GM12874 (cell line): ENCODE measurements around the gene GEMIN4.

Experiments
- TF ChIP-seq, protein P1 (sequence below): IDR thresholded peaks from 2 replicates; pipeline ENCODE4 v1.5.1; 2011; ENCODE audit warnings: low read depth, mild to moderate bottlenecking, control low read depth, low read length, moderate library complexity; ENCODE audit not compliant: insufficient read depth

The GEMIN4 gene

DNA sequence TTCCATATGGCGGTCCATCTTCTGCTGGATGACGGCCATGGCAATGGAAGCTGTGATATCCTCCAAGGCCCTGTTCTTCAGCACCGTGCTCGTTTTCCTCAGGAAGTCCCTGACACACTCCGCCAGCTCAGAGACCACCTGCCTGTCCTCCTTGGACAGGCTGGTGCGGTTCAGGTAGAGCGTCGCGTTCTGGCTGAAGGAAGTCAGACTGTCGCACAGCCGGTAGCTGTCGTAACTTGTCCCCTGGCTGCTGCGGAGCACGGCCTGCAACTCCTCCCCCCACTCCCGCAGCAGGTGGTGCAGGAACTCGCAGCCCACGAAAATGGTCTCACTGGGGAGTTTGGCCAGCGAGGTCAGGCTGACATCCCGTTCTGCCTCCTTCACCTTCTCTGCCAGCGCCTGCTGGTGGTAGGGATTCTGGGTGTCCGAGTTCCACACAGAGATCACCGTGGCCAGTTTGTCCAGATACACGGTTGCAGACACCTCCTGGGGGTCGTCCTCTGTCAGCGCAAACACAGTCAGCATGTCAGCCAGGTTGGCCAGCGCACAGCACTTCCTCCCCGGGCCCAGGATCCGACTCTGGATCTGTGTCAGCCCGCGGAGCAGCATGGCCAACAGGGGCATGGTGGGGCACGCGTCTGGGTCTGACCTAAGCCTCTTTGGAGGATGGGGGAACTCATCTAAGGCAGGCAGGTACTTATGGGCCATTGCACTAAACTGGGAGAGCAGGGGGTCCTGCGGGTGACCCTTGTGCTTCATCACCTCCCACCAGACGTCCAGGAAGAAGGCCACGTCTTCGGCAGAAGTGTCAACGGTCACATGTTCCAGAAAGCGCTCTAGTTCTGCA, 5.1 kb downstream of the GEMIN4 start:
- TF ChIP-seq, protein P1, sequence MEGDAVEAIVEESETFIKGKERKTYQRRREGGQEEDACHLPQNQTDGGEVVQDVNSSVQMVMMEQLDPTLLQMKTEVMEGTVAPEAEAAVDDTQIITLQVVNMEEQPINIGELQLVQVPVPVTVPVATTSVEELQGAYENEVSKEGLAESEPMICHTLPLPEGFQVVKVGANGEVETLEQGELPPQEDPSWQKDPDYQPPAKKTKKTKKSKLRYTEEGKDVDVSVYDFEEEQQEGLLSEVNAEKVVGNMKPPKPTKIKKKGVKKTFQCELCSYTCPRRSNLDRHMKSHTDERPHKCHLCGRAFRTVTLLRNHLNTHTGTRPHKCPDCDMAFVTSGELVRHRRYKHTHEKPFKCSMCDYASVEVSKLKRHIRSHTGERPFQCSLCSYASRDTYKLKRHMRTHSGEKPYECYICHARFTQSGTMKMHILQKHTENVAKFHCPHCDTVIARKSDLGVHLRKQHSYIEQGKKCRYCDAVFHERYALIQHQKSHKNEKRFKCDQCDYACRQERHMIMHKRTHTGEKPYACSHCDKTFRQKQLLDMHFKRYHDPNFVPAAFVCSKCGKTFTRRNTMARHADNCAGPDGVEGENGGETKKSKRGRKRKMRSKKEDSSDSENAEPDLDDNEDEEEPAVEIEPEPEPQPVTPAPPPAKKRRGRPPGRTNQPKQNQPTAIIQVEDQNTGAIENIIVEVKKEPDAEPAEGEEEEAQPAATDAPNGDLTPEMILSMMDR = no peak

DNA sequence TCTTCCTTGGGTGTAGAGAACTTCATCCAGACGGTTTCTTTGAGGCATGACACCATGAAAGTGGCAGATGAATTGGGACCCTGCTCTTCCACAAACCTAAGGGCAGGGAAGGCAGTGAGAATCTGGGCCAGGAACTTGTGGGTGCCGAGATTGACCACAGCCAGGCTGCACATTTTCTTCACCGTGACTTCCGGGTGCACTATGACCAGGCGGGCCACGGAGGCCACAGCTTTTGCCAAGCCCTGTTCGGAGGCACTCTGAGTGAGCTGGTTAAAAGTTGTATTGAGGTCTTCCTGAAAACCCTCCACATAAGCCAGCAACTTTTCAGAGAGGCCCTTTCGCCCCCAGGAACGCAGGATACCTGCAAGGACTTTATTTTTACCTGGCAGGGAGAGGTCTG, 5.9 kb downstream of the GEMIN4 start:
- TF ChIP-seq, protein P1 = no peak

DNA sequence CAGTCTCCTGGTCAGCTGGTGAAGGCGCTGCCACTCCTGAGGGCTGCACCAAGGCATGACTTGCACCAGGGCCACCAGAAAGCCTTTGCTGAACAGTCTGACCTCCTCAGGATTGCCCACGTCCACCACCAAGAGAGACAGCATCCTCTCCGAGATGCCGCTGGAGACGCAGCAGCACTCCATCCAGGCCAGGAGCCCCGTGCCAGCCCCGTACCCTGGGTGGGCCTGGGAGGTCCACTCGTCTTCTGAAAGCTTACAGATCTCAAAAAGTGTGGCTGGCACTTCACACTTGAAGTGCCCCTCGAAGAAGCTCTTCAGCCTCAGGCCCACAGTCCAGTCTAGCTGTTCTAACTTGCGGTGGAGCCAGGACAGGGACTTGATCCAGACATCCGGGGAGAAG, 6.7 kb downstream of the GEMIN4 start:
- TF ChIP-seq, protein P1 = no peak

DNA sequence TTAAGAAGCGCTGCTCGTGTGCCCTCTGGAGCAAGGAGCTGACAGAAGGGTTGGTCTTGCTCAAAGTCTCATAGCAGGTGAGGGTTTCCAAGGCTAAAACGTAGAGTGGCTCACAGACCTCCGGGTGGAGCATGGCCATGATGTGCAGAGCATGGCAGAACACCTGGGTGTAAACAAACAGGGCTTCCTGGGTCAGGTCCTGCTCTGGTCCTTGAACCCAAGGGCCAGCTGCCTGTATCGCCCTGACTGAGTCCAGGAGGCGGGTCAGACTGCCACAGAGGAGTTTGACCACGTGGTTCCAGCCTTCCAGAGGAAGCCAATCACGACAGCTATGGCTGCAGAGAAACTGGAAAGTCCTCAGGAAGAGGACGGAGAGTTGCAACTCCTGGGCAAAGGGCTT, 7.1 kb downstream of the GEMIN4 start:
- TF ChIP-seq, protein P1 = no peak

DNA sequence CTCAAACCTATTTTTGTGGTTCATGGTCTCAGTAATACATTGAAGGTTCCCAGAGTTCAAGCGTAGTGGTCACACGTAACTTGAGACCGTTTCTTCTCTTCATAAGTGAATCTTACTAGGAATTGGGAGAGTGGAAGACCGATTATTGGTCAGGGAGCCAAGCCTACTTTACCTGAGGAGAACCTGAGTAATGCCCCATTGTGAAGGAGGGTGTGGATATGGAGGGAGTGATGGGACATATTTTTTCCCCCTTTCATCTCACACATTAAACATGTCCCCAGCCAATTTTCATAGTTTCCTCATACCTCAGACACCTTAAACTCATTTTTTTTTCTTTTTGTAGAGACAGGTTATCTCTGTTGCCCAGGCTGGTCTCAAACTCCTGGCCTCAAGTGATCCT, 8.9 kb downstream of the GEMIN4 start:
- TF ChIP-seq, protein P1 = no peak

DNA sequence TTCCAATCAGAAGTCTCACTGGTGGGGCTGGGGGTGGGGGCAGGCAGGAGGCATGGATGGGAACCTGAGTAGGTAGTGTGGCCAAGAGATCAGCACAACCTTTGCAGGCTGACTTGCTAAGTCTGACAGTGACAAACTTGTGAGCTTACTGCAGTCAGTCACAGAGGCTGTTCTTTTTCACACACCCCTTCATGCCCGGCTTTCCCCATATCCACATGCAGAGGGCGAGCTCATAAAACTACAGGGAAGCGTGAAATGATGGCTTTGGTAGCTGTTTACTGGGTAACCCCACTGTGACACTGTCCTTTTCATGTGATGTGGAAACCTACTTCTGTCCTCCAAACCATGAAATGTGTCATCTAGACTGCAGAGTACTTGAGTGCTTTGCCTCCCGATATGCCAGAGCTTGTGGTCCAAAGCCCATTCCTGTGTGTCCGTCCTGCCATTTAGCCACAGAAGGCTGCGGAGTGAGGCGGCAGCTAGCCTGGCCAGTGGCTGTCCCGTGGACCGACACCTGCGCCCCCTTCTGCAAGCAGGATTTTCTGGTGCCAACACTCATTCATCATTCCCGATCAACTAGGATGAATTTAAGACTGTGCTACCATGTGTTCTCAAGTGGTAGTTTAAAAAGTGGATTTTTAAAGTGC, 9.8 kb downstream of the GEMIN4 start:
- TF ChIP-seq, protein P1 = no peak

DNA sequence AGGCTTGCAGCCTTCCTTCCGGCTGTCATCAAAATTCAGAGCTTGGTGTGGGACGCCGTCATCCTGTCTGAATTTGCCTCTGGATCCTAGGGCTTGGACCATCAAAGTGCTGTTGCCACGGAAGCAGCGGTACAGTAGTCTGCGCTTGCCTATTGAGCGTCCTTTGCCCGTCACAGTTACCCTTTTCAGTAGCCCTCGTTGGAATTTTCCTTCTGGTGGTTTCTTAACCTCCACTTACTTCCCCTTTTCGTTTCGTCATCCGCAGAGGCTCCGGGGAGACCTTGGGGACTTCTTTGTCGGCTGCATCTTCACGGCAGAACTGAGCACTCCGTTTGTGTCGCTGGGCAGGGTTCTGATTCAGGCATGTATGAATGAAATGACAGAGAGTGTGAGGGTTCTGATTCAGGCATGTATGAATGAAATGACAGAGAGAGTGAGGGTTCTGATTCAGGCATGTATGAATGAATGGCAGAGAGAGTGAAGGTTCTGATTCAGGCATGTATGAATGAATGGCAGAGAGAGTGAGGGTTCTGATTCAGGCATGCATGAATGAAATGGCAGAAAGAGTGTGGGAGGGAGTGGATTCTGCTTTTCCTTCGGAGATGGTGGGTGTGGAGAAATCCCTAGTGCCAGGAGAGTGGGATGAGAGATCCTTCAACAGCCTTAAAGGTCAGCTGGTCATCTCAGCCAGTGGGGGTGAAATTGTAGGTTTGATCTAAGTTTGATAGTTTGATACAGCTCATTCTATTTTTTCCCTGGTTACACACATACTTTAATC, 11.6 kb downstream of the GEMIN4 start:
- TF ChIP-seq, protein P1 = no peak
